Mucosa of rectum (tissue), 2 donors: Measurements from ENCODE around the gene APBA2.

Source experiments
- H3K27ac ChIP-seq, 2 donors: one replicate each; pipeline ENCODE4 v1.7.0; 2013; ENCODE audit warnings: inconsistent platforms in 2 of 2, low read depth in 2 of 2, low read length in 2 of 2
- H3K27me3 ChIP-seq, 2 donors: one replicate each; pipeline ENCODE4 v1.7.0; 2013; ENCODE audit warnings: low read length in 2 of 2; ENCODE audit not compliant: control insufficient read depth in 2 of 2, insufficient read depth in 2 of 2
- H3K36me3 ChIP-seq, 2 donors: one replicate each; pipeline ENCODE4 v1.7.0; 2013; ENCODE audit warnings: low read length in 2 of 2; ENCODE audit not compliant: control insufficient read depth in 2 of 2, insufficient read depth in 2 of 2
- H3K4me1 ChIP-seq, 2 donors: one replicate each; pipeline ENCODE4 v1.7.0; 2013; ENCODE audit warnings: low read length in 2 of 2, mild to moderate bottlenecking in 1 of 2; ENCODE audit not compliant: control insufficient read depth in 2 of 2, insufficient read depth in 2 of 2
- H3K4me3 ChIP-seq, 2 donors: one replicate each; pipeline ENCODE4 v1.7.0; 2013; ENCODE audit warnings: low read length in 2 of 2
- H3K9ac ChIP-seq, 2 donors: one replicate each; pipeline ENCODE4 v1.7.0; 2013; ENCODE audit warnings: low read length in 2 of 2, low read depth in 1 of 2, mild to moderate bottlenecking in 1 of 2
- H3K9me3 ChIP-seq, 2 donors: one replicate each; pipeline ENCODE4 v1.7.0; 2013; ENCODE audit warnings: low read length in 2 of 2; ENCODE audit not compliant: control insufficient read depth in 2 of 2
- donor health status: healthy.
- donor health status: Normal muscosa, but diverticular disease.

Gene APBA2

DNA sequence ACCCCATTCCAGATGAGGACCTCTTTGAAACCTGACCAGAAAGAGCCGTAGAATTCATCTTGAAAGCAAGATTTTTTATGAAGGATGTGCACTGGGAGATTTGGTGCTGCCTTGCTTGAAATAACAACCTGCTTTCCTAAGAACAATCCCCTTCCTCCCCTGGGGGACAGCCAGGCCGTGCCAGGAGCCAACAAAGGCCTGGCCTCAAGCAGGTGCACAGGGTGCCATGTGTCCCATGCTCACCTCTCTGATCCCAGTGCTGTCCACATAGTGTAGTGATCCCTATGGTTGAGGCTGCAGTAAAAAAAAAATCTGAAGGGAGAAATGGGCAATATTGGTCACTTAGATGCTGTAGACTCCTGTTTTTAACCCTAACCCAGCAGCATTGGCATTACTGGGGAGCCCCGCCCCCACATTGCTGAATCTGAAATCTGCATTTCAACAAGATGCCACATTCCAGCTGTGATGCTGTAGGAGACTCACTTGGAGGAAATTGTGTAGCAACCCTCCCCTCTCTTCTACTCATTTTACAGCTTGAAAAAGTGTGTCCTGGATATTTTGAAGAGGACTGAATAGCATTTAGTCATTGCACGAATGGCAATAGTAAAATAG, 171.2 kb downstream of the APBA2 start:
- Histone ChIP-seq H3K27ac (no peak overlapping the region), H3K4me1 (no peaks in the 10 kb centered on the region), H3K27me3 (no peaks in the 10 kb centered on the region), H3K9me3 (no peaks in the 10 kb centered on the region), H3K36me3 (no peaks in the 10 kb centered on the region), H3K9ac (no peak overlapping the region), H3K4me3 (no peak overlapping the region)

- Histone ChIP-seq H3K36me3 (no peaks in the 10 kb centered on the region), H3K4me1 (no peaks in the 10 kb centered on the region), H3K27ac (no peak overlapping the region), H3K9me3 (no peaks in the 10 kb centered on the region), H3K27me3 (no peaks in the 10 kb centered on the region), H3K9ac (no peak overlapping the region), H3K4me3 (no peak overlapping the region)
Measured at GRCh38 chr15:29057856-29058255, 172.1 kb downstream of the APBA2 start.

DNA sequence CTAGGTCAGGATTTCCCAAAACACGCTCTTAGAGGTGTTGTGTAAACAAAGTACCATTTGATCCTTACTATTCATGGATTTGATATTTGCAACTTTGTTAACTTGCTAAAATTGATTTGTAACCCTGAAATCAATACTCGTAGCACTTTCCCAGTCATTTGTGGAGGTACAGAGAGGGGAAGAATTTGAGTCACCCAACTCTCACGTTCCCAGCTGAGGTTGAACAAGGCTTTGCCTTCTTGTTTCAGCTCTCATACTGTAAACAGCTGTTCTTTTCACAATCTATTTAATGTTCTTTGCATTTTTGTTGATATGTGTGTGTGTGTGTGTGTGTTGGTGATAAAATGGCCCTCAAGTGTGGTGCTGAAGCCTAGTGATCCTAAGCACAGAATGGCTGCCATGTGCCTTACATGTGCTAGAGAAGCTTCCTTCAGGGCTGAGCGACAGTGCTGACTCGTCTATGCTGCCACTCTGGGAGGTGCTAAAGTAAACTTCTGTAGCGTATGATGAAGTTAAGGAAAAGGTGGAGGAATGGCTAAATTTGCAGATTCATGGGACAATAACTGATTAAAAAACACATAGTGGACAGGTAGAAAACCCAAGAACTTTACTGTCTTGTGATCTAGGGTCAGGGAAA, 173.2 kb downstream of the APBA2 start:
- Histone ChIP-seq H3K4me1 (no peaks in the 10 kb centered on the region), H3K9me3 (no peaks in the 10 kb centered on the region), H3K27ac (no peak overlapping the region)

GRCh38 chr15:29059871-29060640, 174.3 kb downstream of the APBA2 start:
- H3K9ac ChIP-seq: no peak overlapping the region
- no peaks in the 10 kb centered on the region for H3K9me3 ChIP-seq
- no peaks in the 10 kb centered on the region for H3K4me1 ChIP-seq
- no peaks in the 10 kb centered on the region for H3K36me3 ChIP-seq
- no peak overlapping the region for H3K27ac ChIP-seq
- H3K4me3 ChIP-seq: no peak overlapping the region
- H3K27me3 ChIP-seq: no peaks in the 10 kb centered on the region

More for the DNA sequence above, 173.2 kb downstream of the APBA2 start:
- no peak overlapping the region for H3K9ac ChIP-seq
- H3K4me3 ChIP-seq: no peak overlapping the region
- no peaks in the 10 kb centered on the region for H3K27me3 ChIP-seq
- H3K36me3 ChIP-seq: no peaks in the 10 kb centered on the region

DNA sequence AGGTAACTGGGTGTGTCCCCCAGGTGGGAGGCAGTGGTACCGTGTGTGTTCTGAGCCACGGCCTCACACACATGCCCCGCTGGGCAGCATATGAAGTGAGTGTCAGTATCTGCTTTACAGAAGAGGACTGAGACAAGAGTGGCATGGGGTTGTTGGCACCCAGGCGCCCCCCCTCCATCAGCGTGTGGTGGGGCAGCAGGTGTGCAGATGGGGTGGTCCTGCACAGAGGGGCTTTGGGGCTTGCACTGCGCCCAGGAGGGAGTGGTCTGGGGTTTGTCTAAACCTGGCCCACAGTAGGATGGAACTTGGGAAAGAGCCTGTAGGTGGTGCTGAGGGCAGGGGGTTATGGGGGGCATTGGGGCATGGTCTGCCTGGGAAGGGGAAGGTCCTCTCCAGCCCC, 176.0 kb downstream of the APBA2 start:
- Histone ChIP-seq H3K36me3 (no peaks in the 10 kb centered on the region), H3K4me3 (no peak overlapping the region), H3K27me3 (no peaks in the 10 kb centered on the region), H3K9me3 (no peaks in the 10 kb centered on the region), H3K27ac (no peak overlapping the region), H3K4me1 (no peaks in the 10 kb centered on the region), H3K9ac (no peak overlapping the region)

- Histone ChIP-seq H3K4me1 (no peaks in the 10 kb centered on the region), H3K27ac (no peak overlapping the region), H3K36me3 (no peaks in the 10 kb centered on the region), H3K9ac (no peak overlapping the region), H3K27me3 (no peaks in the 10 kb centered on the region), H3K9me3 (no peaks in the 10 kb centered on the region), H3K4me3 (no peak overlapping the region)
Measured at GRCh38 chr15:29062179-29062591, 176.4 kb downstream of the APBA2 start.

DNA sequence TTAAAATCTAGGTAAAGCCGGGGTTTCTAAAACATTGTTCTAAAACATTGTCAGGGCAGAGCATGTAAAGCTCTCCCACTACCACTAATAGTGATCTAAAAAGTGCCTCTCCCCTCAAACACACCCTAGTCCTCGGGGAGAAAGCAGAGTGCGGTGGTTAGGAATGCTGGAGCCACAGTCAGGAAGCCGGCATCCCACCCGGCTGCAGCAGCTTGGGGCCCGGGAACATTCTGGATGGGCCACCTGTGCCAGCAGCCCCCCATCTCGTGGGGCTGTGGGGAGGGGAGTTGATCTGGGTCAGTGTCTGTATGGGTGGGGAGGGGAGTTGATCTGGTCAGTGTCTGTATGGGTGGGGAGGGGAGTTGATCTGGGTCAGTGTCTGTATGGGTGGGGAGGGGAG, 176.9 kb downstream of the APBA2 start:
- H3K9me3 ChIP-seq: no peaks in the 10 kb centered on the region
- no peaks in the 10 kb centered on the region for H3K4me1 ChIP-seq
- no peak overlapping the region for H3K4me3 ChIP-seq
- H3K27ac ChIP-seq: no peak overlapping the region
- no peak overlapping the region for H3K9ac ChIP-seq
- H3K27me3 ChIP-seq: no peaks in the 10 kb centered on the region
- H3K36me3 ChIP-seq: no peaks in the 10 kb centered on the region

GRCh38 chr15:29063646-29064045, 177.9 kb downstream of the APBA2 start:
- Histone ChIP-seq H3K27me3 (no peaks in the 10 kb centered on the region), H3K9ac (no peak overlapping the region)

DNA sequence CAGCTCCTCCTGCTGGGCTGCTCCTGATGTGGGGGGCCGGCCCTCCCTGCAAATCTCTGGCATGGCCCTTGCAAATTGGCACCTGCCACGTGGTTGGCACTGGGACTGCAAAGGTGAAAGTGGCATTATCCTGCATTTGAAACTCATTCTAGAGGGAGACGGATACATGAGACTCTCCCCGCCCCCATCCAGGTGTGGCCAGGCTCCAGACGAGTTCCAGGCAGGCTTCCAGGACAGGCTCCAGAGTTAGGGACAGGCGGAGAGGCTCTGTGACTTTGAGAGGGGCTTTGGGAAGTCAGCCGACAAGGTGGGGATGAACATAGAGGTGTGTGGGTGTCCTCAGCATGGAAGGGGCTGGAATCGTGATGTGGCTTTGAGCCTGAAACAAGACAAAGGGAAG, 178.5 kb downstream of the APBA2 start:
- H3K27me3 ChIP-seq: no peaks in the 10 kb centered on the region
- H3K4me3 ChIP-seq: no peak overlapping the region
- H3K9ac ChIP-seq: no peak overlapping the region
- H3K4me1 ChIP-seq: no peaks in the 10 kb centered on the region
- H3K36me3 ChIP-seq: no peaks in the 10 kb centered on the region
- H3K9me3 ChIP-seq: no peaks in the 10 kb centered on the region
- H3K27ac ChIP-seq: no peak overlapping the region

More at GRCh38 chr15:29063646-29064045, 177.9 kb downstream of the APBA2 start:
- Histone ChIP-seq H3K4me3 (no peak overlapping the region), H3K9me3 (no peaks in the 10 kb centered on the region), H3K36me3 (no peaks in the 10 kb centered on the region), H3K4me1 (no peaks in the 10 kb centered on the region), H3K27ac (no peak overlapping the region)

GRCh38 chr15:29064731-29065130, 179.0 kb downstream of the APBA2 start:
- Histone ChIP-seq H3K27ac (no peak overlapping the region), H3K27me3 (no peaks in the 10 kb centered on the region), H3K9ac (no peak overlapping the region), H3K36me3 (no peaks in the 10 kb centered on the region), H3K4me1 (no peaks in the 10 kb centered on the region), H3K4me3 (no peak overlapping the region), H3K9me3 (no peaks in the 10 kb centered on the region)
